Caco-2 (cell line): ENCODE data around the gene GRIK4. TPM values are rescaled to one million over a fixed set of nuclear protein-coding genes. Genes with fewer than 3 reads are reported as not detected.

Experiments used
- BruUV-seq: library from RNA; stranded (reverse); fragments of 400-500 nt; replicated peaks from 2 replicates; lab custom pipeline; 2021; lab: Mats Ljungman, UMichigan
- CTCF ChIA-PET: fragments of 300-600 bp; sonication (Branson Sonifier 250); formaldehyde crosslinking; loops from one replicate; lab custom pipeline; 2022; ENCODE audit warnings: antibody characterized with exemption; lab: Charles Lee
- POLR2A ChIA-PET: fragments of 300-600 bp; sonication (Branson Sonifier 250); formaldehyde crosslinking; loops from one replicate; lab custom pipeline; 2022; ENCODE audit warnings: antibody characterized with exemption; lab: Charles Lee
- DNase-seq, 2 experiments: peaks; one replicate each; pipeline versions ENCODE4 v3.0.0 to v3.0.0-alpha.2; 2020 to 2022
- H3K27me3 ChIP-seq: replicated peaks from 2 replicates; pipeline ENCODE4 v1.6.0; 2011; ENCODE audit warnings: low read length; ENCODE audit not compliant: control insufficient read depth, insufficient read depth
- H3K36me3 ChIP-seq: 2 replicates; pipeline ENCODE4 v1.5.1; 2011; ENCODE audit warnings: low read length; ENCODE audit not compliant: control insufficient read depth, insufficient read depth
- H3K4me1 ChIP-seq: fragments of 250-450 bp; sonication (Bioruptor Pico); 2 replicates; pipeline ENCODE4 v1.5.1; 2020; ENCODE audit warnings: mild to moderate bottlenecking
- H3K4me3 ChIP-seq: 2 replicates; pipeline ENCODE4 v1.5.1; 2011; ENCODE audit warnings: low read depth, mild to moderate bottlenecking, control low read depth, low read length
- H3K9me3 ChIP-seq: fragments of 250-450 bp; sonication (Bioruptor Pico); 2 replicates; pipeline ENCODE4 v1.5.1; 2020; ENCODE audit warnings: mild to moderate bottlenecking, moderate library complexity
- H3K27ac Mint-ChIP-seq: one replicate; pipeline ENCODE4 v1.8.0; 2022; ENCODE audit warnings: mixed read lengths; ENCODE audit not compliant: unreplicated experiment
- H3K27me3 Mint-ChIP-seq: one replicate; pipeline ENCODE4 v1.8.0; 2022; ENCODE audit warnings: mixed read lengths; ENCODE audit not compliant: insufficient read depth, unreplicated experiment
- H3K36me3 Mint-ChIP-seq: one replicate; pipeline ENCODE4 v1.8.0; 2022; ENCODE audit warnings: mild to moderate bottlenecking, mixed read lengths; ENCODE audit not compliant: insufficient read depth, unreplicated experiment
- H3K4me1 Mint-ChIP-seq: one replicate; pipeline ENCODE4 v1.8.0; 2022; ENCODE audit warnings: low read depth, mixed read lengths; ENCODE audit not compliant: unreplicated experiment
- H3K4me3 Mint-ChIP-seq: one replicate; pipeline ENCODE4 v1.8.0; 2022; ENCODE audit warnings: mild to moderate bottlenecking, moderate library complexity, mixed read lengths; ENCODE audit not compliant: unreplicated experiment
- H3K9me3 Mint-ChIP-seq: one replicate; pipeline ENCODE4 v1.8.0; 2022; ENCODE audit warnings: mixed read lengths; ENCODE audit not compliant: unreplicated experiment
- CTCF ChIP-seq, 2 experiments: fragments of 200-600 bp in 1 of 2; IDR thresholded peaks; 1 replicate in 1 of 2; 2 replicates in 1 of 2; pipeline versions ENCODE4 v1.5.1 to v1.8.0; 2011 to 2022; ENCODE audit warnings: antibody characterized with exemption in 1 of 2, control low read depth in 1 of 2, inconsistent platforms in 1 of 2, low read depth in 1 of 2, low read length in 1 of 2, mild to moderate bottlenecking in 1 of 2, moderate library complexity in 1 of 2; ENCODE audit not compliant: insufficient read depth in 1 of 2, severe bottlenecking in 1 of 2, unreplicated experiment in 1 of 2
- intact Hi-C: fragments of 100-400 bp; cut with micrococcal nuclease; formaldehyde crosslinking; loops from one replicate; pipeline ENCODE4 v1.10.0; 2022; ENCODE audit not compliant: unreplicated experiment
- total RNA-seq: library from RNA; stranded (reverse); gene quantifications from 2 replicates; pipeline ENCODE4 v1.2.3, GENCODE V29; 2022

Gene GRIK4
- total RNA-seq, 1 experiment from 2014 or later = 2.0 TPM

GRCh38 chr11:120925944-120926343, 414.4 kb downstream of the GRIK4 start:
- Histone ChIP-seq H3K4me1 (peaks cover 6% of the 10 kb centered on the region; the same call in 1 of the 2 replicates), H3K9me3 (no peaks in the 10 kb centered on the region), H3K4me3 (no peak overlapping the region), H3K27me3 (no peaks in the 10 kb centered on the region), H3K36me3 (no peaks in the 10 kb centered on the region)
- Mint-ChIP-seq H3K4me1 (peaks cover 10% of the 10 kb centered on the region), H3K27me3 (peaks cover 3% of the 10 kb centered on the region), H3K27ac (no peak overlapping the region), H3K9me3 (no peaks in the 10 kb centered on the region), H3K36me3 (no peaks in the 10 kb centered on the region), H3K4me3 (no peak overlapping the region)
- BruUV-seq = no TSS peak
- no peak for DNase-seq
- TF ChIP-seq CTCF (IDR thresholded peaks at IDR 0.05; ENCODE audit: insufficient read depth in 1 of 2, low read depth in 1 of 2, low read length in 1 of 2, severe bottlenecking in 1 of 2, unreplicated experiment in 1 of 2) = no peak
- ChIA-PET CTCF (no interaction called here), POLR2A (no interaction called here)
- intact Hi-C loops = no loop called here

GRCh38 chr11:120928627-120929026, 417.1 kb downstream of the GRIK4 start:
- Histone ChIP-seq H3K9me3 (no peaks in the 10 kb centered on the region), H3K4me3 (no peak overlapping the region), H3K36me3 (no peaks in the 10 kb centered on the region), H3K27me3 (no peaks in the 10 kb centered on the region), H3K4me1 (peaks cover 6% of the 10 kb centered on the region; the same call in 1 of the 2 replicates)
- POLR2A ChIA-PET = no interaction called here
- H3K4me1 Mint-ChIP-seq = peaks cover 10% of the 10 kb centered on the region
- intact Hi-C loops = loop anchor here (1.0 to 2.0 kb wide), 2 partner anchors 16 to 28 kb away; no protein-coding TSS in a partner anchor
- H3K4me3 Mint-ChIP-seq = no peak overlapping the region
- no peak for TF ChIP-seq CTCF (IDR thresholded peaks at IDR 0.05; ENCODE audit: insufficient read depth in 1 of 2, low read depth in 1 of 2, low read length in 1 of 2, severe bottlenecking in 1 of 2, unreplicated experiment in 1 of 2)
- BruUV-seq = no TSS peak
- DNase-seq = no peak
- no peak overlapping the region for H3K27ac Mint-ChIP-seq
- H3K9me3 Mint-ChIP-seq = no peaks in the 10 kb centered on the region
- CTCF ChIA-PET = interaction anchor here (0.6 to 2.0 kb wide), 5 partner anchors 9 to 403 kb away, joined by 3 to 6 read pairs (median 4); no protein-coding TSS in a partner anchor
- peaks cover 5% of the 10 kb centered on the region for H3K27me3 Mint-ChIP-seq
- no peaks in the 10 kb centered on the region for H3K36me3 Mint-ChIP-seq

- CTCF ChIA-PET = interaction anchor here (0.9 to 2.0 kb wide), 4 partner anchors 23 to 266 kb away, joined by 3 to 6 read pairs (median 4); no protein-coding TSS in a partner anchor
Measured at GRCh38 chr11:120929090-120929489, 417.5 kb downstream of the GRIK4 start.

More at GRCh38 chr11:120929090-120929489, 417.5 kb downstream of the GRIK4 start:
- Mint-ChIP-seq H3K4me3 (no peak overlapping the region), H3K27me3 (peaks cover 5% of the 10 kb centered on the region), H3K27ac (no peak overlapping the region), H3K36me3 (no peaks in the 10 kb centered on the region), H3K4me1 (peaks cover 10% of the 10 kb centered on the region), H3K9me3 (no peaks in the 10 kb centered on the region)
- no peaks in the 10 kb centered on the region for H3K9me3 ChIP-seq
- POLR2A ChIA-PET = no interaction called here
- BruUV-seq = no TSS peak
- no peak overlapping the region for H3K4me3 ChIP-seq
- H3K36me3 ChIP-seq = no peaks in the 10 kb centered on the region
- peaks cover 6% of the 10 kb centered on the region; the same call in 1 of the 2 replicates for H3K4me1 ChIP-seq
- intact Hi-C loops = loop anchor here (1.0 to 2.0 kb wide), 2 partner anchors 17 to 28 kb away; no protein-coding TSS in a partner anchor
- no peaks in the 10 kb centered on the region for H3K27me3 ChIP-seq
- no peak for DNase-seq
- TF ChIP-seq CTCF (IDR thresholded peaks at IDR 0.05; ENCODE audit: insufficient read depth in 1 of 2, low read depth in 1 of 2, low read length in 1 of 2, severe bottlenecking in 1 of 2, unreplicated experiment in 1 of 2) = no peak
